Astrocyte (in vitro differentiated cells and primary cell): ENCODE results near the gene GOLGA6A. TPM values are rescaled to one million over a fixed set of nuclear protein-coding genes. Genes with fewer than 3 reads are reported as not detected.
A peak's percentile ranks its signal among the peaks of the same experiment; 100 is the strongest.

Experiments
- DNase-seq: peaks from one replicate; pipeline ENCODE4 v3.0.0-alpha.2; 2010; ENCODE audit warnings: low read depth
- FAIRE-seq: peaks from 2 replicates; lab custom pipeline; 2011; peaks lifted over from hg19 to GRCh38; lab: Jason Lieb, UNC
- H2AFZ ChIP-seq: 2 replicates; pipeline ENCODE4 v1.6.0; 2012; ENCODE audit warnings: low read depth, low read length, inconsistent platforms
- H3K27ac ChIP-seq: 2 replicates; pipeline ENCODE4 v1.5.1; 2011; ENCODE audit warnings: low read depth, low read length, inconsistent platforms
- H3K27me3 ChIP-seq: 2 replicates; pipeline ENCODE4 v1.6.0; 2011; ENCODE audit warnings: low read length, inconsistent platforms; ENCODE audit not compliant: insufficient read depth
- H3K36me3 ChIP-seq: 2 replicates; pipeline ENCODE4 v1.5.1; 2011; ENCODE audit warnings: low read length, inconsistent platforms; ENCODE audit not compliant: insufficient read depth
- H3K4me1 ChIP-seq: 2 replicates; pipeline ENCODE4 v1.5.1; 2011; ENCODE audit warnings: low read length, inconsistent platforms; ENCODE audit not compliant: insufficient read depth
- H3K4me2 ChIP-seq: 2 replicates; pipeline ENCODE4 v1.6.0; 2012; ENCODE audit warnings: low read length, inconsistent platforms
- H3K4me3 ChIP-seq: 2 replicates; pipeline ENCODE4 v1.5.1; 2011; ENCODE audit warnings: low read depth, mild to moderate bottlenecking, low read length, inconsistent platforms; ENCODE audit not compliant: insufficient read depth
- H3K79me2 ChIP-seq: 2 replicates; pipeline ENCODE4 v1.6.0; 2012; ENCODE audit warnings: mild to moderate bottlenecking, low read length, inconsistent platforms; ENCODE audit not compliant: insufficient read depth
- H3K9ac ChIP-seq: 2 replicates; pipeline ENCODE4 v1.6.0; 2012; ENCODE audit warnings: mild to moderate bottlenecking, low read length, inconsistent platforms
- H3K9me3 ChIP-seq: 2 replicates; pipeline ENCODE4 v1.5.1; 2012; ENCODE audit warnings: low read depth, mild to moderate bottlenecking, low read length, inconsistent platforms; ENCODE audit not compliant: insufficient read depth
- H4K20me1 ChIP-seq: 2 replicates; pipeline ENCODE4 v1.6.0; 2012; ENCODE audit warnings: low read length, inconsistent platforms; ENCODE audit not compliant: insufficient read depth
- H3K27ac Mint-ChIP-seq: one replicate; pipeline ENCODE4 v1.8.0; 2021; ENCODE audit warnings: mild to moderate bottlenecking, mixed read lengths; ENCODE audit not compliant: unreplicated experiment
- H3K27me3 Mint-ChIP-seq: one replicate; pipeline ENCODE4 v1.8.0; 2021; ENCODE audit warnings: low read depth, mixed read lengths; ENCODE audit not compliant: unreplicated experiment
- H3K36me3 Mint-ChIP-seq: one replicate; pipeline ENCODE4 v1.8.0; 2021; ENCODE audit warnings: low read depth, mixed read lengths; ENCODE audit not compliant: unreplicated experiment
- H3K4me1 Mint-ChIP-seq: one replicate; pipeline ENCODE4 v1.8.0; 2021; ENCODE audit warnings: low read depth, mixed read lengths; ENCODE audit not compliant: unreplicated experiment
- H3K4me3 Mint-ChIP-seq: one replicate; pipeline ENCODE4 v1.8.0; 2021; ENCODE audit warnings: mild to moderate bottlenecking, moderate library complexity, mixed read lengths; ENCODE audit not compliant: unreplicated experiment
- H3K9me3 Mint-ChIP-seq: one replicate; pipeline ENCODE4 v1.8.0; 2021; ENCODE audit warnings: mild to moderate bottlenecking, mixed read lengths; ENCODE audit not compliant: unreplicated experiment
- CTCF ChIP-seq: IDR thresholded peaks from 2 replicates; pipeline ENCODE4 v1.5.1; 2011; ENCODE audit warnings: low read depth, mild to moderate bottlenecking, inconsistent platforms, low read length, moderate library complexity; ENCODE audit not compliant: insufficient read depth
- EZH2 ChIP-seq: IDR thresholded peaks from 2 replicates; pipeline ENCODE4 v1.6.1; 2012; ENCODE audit warnings: mild to moderate bottlenecking, low read length, inconsistent platforms; ENCODE audit not compliant: insufficient read depth
- total RNA-seq: library from RNA; stranded (reverse); gene quantifications from 2 replicates; pipeline ENCODE4 v1.2.1, GENCODE V29; 2021

The GOLGA6A gene
- total RNA-seq, 1 donor from 2014 or later = 0.30 TPM

GRCh38 chr15:74050127-74050526 lies 32.2 kb downstream of the GOLGA6A start:
- Histone ChIP-seq H3K9ac (no peak overlapping the region), H3K27me3 (no peaks in the 10 kb centered on the region), H3K36me3 (no peaks in the 10 kb centered on the region), H3K79me2 (no peaks in the 10 kb centered on the region), H3K4me3 (no peak overlapping the region), H3K9me3 (no peaks in the 10 kb centered on the region), H3K27ac (no peak overlapping the region), H3K4me1 (peaks cover 12% of the 10 kb centered on the region), H2AFZ (no peak overlapping the region), H3K4me2 (no peak overlapping the region), H4K20me1 (no peaks in the 10 kb centered on the region)
- Mint-ChIP-seq H3K4me1 (peaks cover 9% of the 10 kb centered on the region), H3K27ac (no peak overlapping the region), H3K9me3 (no peaks in the 10 kb centered on the region), H3K27me3 (peaks cover 17% of the 10 kb centered on the region), H3K4me3 (no peak overlapping the region), H3K36me3 (no peaks in the 10 kb centered on the region)
- TF ChIP-seq CTCF (no peak), EZH2 (no peak)
- FAIRE-seq (no peak), DNase-seq (no peak)

- H4K20me1 ChIP-seq = no peaks in the 10 kb centered on the region
- H3K27me3 ChIP-seq = no peaks in the 10 kb centered on the region
- FAIRE-seq (no peak), DNase-seq (no peak)
- peaks cover 6% of the 10 kb centered on the region for H3K4me1 Mint-ChIP-seq
- H3K9me3 ChIP-seq = no peaks in the 10 kb centered on the region
- H3K4me3 Mint-ChIP-seq = no peak overlapping the region
- no peak overlapping the region for H3K27ac Mint-ChIP-seq
- TF ChIP-seq EZH2 = no peak
- TF ChIP-seq CTCF = no peak
- peaks cover 6% of the 10 kb centered on the region for H3K4me1 ChIP-seq
- no peaks in the 10 kb centered on the region for H3K9me3 Mint-ChIP-seq
- H3K36me3 ChIP-seq = no peaks in the 10 kb centered on the region
- H3K4me3 ChIP-seq = no peak overlapping the region
- H3K79me2 ChIP-seq = no peaks in the 10 kb centered on the region
- H3K9ac ChIP-seq = no peak overlapping the region
- H3K4me2 ChIP-seq = no peak overlapping the region
- H3K27ac ChIP-seq = no peak overlapping the region
- H3K36me3 Mint-ChIP-seq = peaks cover 18% of the 10 kb centered on the region
- H2AFZ ChIP-seq = no peak overlapping the region
- H3K27me3 Mint-ChIP-seq = peaks cover 5% of the 10 kb centered on the region
Measured at GRCh38 chr15:74046275-74046674, 36.1 kb downstream of the GOLGA6A start.

DNA sequence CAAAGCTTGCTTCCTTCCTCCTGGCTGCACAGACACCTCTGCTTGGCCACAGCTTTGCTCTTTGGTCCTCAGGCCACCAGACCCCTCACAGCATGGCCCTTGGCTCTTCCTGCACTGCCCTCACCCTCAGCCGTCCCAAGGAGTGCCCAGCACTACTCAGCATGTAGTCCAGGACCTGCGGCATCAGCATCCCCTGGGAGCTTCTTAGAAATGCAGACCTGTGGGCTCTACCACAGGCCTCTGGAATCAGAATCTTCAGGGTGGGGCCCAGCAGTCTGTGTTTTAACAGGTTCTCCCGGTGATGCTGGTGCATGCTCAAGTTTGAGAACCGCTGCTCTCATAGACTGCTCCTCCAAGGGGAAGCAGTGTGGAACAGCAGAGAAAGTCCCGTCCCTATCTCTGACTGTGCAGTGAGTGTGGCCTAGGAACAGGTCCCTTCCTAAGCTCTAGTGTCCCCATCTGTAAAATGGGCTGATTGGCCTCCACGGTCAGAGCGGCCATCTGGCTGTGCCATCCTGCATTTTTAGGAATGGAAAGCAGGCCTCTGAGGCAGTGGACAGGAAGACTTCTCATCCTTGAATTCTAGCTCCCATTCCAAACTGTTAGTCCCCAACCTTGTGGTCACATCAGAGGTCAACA lies 36.6 kb downstream of the GOLGA6A start:
- TF ChIP-seq EZH2 (no peak), CTCF (no peak)
- H4K20me1 ChIP-seq = no peaks in the 10 kb centered on the region
- Mint-ChIP-seq H3K4me1 (peaks cover 8% of the 10 kb centered on the region), H3K27ac (peak overlapping the region; percentile 69), H3K27me3 (peaks cover 5% of the 10 kb centered on the region), H3K4me3 (no peak overlapping the region), H3K9me3 (no peaks in the 10 kb centered on the region), H3K36me3 (peaks cover 19% of the 10 kb centered on the region)
- FAIRE-seq = no peak
- H3K36me3 ChIP-seq = no peaks in the 10 kb centered on the region
- no peak overlapping the region for H3K4me3 ChIP-seq
- no peaks in the 10 kb centered on the region for H3K9me3 ChIP-seq
- peaks cover 7% of the 10 kb centered on the region for H3K4me1 ChIP-seq
- H3K27ac ChIP-seq = no peak overlapping the region
- no peak overlapping the region for H2AFZ ChIP-seq
- no peak overlapping the region for H3K4me2 ChIP-seq
- no peak for DNase-seq
- no peaks in the 10 kb centered on the region for H3K27me3 ChIP-seq
- H3K79me2 ChIP-seq = no peaks in the 10 kb centered on the region
- no peak overlapping the region for H3K9ac ChIP-seq
